HG02763 (cell line): ENCODE measurements around the gene LRRN4CL.
A peak's percentile ranks its signal among the peaks of the same experiment; 100 is the strongest.
"Not testable (repeated sequence)": the region's sequence is repeated elsewhere in the genome, so short reads cannot be mapped to it uniquely, and the experiment has no call there.

Source experiments
- ATAC-seq: cut with Tn5 transposase; IDR thresholded peaks from one replicate; pipeline ENCODE4 v1.9.1; 2021; ENCODE audit warnings: mild to moderate bottlenecking, moderate library complexity; ENCODE audit not compliant: unreplicated experiment

The LRRN4CL gene

GRCh38 chr11:62689421-62690183, at the start of gene LRRN4CL:
LRRN4CL (minus strand) TSS chr11:62689530; CDS start chr11:62688508, 1,022 bp downstream.
- no peak for ATAC-seq

DNA sequence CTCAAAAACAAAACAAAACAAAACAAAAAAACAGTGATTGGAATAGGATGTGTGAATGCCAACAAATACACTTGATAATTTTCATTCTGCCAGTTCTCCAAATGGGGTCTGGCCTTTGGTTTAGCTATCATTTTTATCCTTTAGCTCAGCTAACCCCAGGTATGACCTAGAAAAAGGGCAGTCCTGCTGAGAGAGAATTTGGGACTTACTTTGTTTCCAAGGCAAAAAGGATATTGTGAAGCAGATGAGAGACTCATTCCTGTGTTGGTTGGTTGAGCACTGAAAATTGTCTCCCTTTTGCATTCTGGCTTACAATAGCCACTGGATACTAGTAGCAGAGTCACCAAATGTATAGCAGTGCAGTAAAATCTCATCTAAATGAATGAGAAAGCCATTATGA, 47.9 kb upstream of the LRRN4CL start:
- no peak for ATAC-seq

DNA sequence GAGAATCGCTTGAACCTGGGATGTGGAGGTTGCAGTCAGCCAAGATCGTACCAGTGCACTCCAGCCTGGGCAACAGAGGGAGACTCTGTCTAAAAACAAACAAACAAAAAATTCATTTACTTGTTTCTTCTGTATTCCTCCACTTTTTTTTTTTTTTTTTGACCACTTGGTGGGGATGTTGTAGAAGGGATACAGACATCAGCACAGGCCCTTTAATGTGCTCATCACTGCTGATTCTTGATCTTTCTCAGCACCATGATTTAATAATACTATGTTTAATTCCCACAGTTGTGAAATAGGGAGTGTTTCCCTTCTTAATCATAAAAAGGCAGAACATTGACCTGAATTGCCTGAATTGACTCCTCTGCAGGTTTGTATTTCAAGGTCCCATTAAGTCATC, 43.5 kb upstream of the LRRN4CL start:
- ATAC-seq, result no peak

DNA sequence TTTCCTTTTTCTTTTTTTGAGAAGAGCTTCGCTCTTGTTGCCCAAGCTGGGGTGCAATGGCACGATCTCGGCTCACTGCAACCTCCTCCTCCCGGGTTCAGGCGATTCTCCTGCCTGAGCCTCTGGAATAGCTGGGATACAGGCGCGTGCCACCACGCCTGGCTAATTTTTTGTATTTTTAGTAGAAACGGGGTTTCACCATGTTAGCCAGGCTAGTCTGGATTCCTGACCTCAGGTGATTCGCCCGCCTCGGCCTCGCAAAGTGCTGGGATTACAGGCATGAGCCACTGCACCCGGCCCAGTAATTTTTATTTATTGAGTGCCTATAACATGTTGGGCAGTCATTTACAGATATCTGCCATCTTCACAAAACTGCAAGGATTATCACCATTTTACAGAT, 40.7 kb upstream of the LRRN4CL start:
- ATAC-seq, result not testable (repeated sequence)

GRCh38 chr11:62728171-62728988, 39.0 kb upstream of the LRRN4CL start, which contains the start of gene TTC9C:
TTC9C (plus strand) TSS chr11:62728486; CDS start chr11:62728849, 363 bp downstream.
- ATAC-seq, result no peak

DNA sequence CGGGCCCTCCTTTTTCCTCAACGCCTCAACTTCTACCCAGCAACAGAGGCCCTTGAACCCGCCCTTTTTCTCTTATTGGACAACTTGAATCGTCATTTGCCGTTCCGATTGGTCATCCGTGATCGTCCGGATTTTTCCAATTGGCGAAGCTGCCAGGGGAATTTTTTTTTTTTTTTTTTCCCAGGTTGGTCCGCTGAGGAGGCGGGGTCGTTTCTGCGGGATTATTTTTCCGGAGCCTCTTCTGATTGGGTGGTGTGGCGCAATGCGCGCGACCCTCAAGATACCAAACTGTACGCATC, 38.5 kb upstream of the LRRN4CL start:
- peak; percentile 55 for ATAC-seq

GRCh38 chr11:62727165-62727871, 38.0 kb upstream of the LRRN4CL start, which contains the start of gene HNRNPUL2:
HNRNPUL2 (minus strand) TSS chr11:62727457; CDS start chr11:62727156, 301 bp downstream.
- peak; percentile 70 for ATAC-seq

GRCh38 chr11:62726915-62727164, 37.5 kb upstream of the LRRN4CL start:
- no peak for ATAC-seq

GRCh38 chr11:62726156-62726914, 37.0 kb upstream of the LRRN4CL start:
- ATAC-seq, result no peak

DNA sequence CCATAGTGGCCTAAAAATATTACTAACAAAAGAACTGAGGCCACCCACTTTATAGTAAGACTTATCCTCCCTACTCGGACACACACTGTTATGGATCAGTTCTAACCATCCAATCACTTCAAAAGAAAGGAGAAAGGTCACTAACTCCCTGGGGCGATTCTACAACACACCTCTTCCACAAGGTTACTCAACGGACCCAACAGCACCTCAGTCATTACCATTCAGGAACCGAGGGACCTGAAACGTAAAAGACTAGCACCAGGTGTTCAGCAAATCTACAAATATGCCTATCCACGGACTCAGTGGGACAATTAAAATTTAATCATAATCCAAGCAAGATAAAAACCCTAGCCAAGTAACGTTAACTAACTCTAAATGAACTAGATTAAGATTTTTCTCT, 36.3 kb upstream of the LRRN4CL start:
- ATAC-seq, result no peak

DNA sequence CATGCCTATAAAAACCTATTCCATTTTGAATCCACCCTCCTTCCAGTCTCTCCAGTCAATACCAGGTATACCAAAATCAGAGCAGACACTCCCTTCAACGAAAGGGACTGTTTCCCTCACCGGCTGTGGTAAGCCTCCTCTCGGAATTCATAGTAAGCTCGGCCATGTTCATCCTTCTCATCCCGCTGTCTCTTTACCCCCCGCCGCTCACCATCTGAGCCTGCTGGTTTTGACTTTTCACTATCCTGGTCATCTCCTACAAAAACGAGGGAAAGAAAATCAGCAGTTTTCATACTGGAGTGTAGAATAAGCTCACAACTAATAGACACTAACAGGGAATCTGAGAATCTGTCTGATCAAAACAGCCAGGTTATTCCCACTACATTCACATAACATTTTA, 34.8 kb upstream of the LRRN4CL start:
- ATAC-seq, result no peak

GRCh38 chr11:62721994-62722393, 32.7 kb upstream of the LRRN4CL start:
- no peak for ATAC-seq

DNA sequence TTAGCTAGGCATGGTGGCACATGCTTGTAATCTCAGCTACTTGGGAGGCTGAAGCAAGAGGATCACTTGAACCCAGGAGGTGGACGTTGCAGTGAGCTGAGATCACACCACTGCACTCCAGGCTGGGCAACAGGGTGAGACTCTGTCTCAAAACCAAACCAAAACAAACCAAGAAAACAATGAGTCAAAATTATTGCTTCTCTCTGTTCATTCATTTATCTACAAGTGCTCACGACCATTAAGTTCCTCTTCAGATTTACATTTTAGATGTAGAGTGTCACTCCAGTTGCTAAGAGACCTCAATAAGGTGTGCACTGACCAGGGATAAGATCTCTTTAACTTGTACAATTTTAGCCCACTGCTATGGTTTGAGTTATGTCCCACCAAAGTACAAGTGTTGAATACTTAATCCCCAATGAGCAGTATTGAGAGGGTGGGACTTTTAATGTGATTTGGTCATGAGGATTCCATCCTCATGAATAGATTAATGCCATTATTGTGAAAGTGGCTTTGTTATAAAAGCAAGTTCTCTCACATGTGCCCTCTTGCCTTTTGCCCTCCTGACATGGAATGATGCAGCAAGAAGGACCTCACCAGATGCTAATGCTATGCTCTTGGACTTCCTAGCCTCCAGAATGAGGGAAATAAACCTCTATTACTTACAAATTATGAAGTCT, 30.1 kb upstream of the LRRN4CL start:
- no peak for ATAC-seq

GRCh38 chr11:62716816-62717215, 27.5 kb upstream of the LRRN4CL start:
- ATAC-seq, result no peak

DNA sequence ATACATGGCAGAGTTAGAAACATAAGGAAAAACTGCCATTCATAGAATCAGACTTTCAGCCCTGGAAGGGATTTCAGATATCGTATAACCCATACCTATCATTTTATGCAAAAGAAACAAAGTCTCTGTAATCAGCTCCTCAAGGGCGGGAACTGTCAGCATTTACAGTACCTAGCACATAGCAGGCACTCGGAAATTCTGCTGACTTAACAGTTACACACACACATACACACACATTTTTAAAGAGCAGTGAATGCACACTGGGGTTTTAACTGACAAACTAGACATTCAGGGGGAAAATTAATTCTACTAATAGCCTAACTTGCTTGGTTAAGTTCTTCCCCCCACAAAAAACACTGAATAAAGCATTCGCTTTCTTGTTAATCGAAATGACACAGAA, 26.9 kb upstream of the LRRN4CL start:
- no peak for ATAC-seq

DNA sequence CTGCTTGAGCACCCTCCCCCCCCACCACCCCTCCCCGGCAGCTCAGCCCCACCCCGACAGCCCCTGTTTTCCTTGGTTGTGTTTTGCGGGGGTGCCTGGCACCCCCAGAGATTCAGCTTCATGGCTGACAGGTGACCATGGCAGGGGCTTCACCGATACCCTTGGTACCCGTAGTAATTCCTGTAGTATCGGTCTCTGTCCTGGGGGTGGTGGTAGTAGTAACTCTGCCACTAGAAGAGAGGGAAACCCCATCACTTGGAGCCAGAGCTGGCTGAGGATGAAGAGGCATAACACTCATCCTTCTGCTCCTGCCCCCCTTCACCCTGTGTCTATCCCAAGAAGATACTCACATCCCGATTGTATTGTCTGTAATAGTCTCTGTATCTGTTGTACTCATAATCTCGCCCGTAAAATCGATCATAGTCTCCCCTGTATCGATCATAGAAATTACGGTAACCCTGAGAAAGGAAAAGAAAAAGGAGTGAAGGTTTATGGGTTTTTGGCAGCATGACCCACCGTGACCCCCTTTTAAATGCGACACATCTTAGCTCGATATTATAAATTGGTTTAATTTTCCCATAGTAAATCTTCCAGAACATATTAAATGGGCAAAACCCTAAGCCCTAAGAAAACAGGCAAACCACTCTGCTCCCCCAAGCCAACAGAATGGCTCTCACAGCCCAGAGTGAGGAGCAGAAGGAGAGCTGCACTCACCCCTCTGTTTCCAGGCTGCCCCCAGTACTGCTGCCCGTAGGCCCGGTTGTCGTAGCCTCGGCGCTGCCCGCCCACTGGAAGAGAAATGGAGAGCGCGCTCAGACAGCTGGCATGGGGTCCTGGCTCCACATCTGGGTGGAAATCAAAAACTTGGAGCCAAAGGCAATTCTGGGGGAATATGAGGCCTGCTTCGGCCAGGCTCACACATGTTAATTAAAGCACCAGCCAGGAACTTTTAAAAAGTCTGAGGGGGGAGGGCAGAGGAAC, 26.1 kb upstream of the LRRN4CL start:
- no peak for ATAC-seq

- no peak for ATAC-seq
Measured at GRCh38 chr11:62713343-62713742, 24.0 kb upstream of the LRRN4CL start.

DNA sequence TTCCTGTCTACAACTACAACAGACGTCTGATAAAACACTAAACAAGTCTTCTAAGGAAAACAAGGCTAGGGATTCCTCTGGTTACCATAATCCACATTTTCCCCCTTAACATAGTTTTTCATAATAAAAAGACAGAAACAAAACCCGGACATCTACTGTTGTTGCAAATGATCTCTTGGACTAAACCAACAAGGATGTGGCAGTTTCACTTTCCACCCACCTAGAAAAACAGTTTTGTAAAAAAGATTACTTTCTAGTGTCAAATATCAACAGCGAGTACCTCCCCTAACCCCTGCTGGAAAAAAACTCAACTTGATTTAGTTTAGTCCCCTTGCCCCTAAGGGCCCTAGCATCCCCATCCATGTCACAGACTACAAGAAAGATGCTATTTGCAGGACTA, 23.5 kb upstream of the LRRN4CL start:
- no peak for ATAC-seq

GRCh38 chr11:62712276-62712812, 23.0 kb upstream of the LRRN4CL start:
- no peak for ATAC-seq
